Measurements from ENCODE around the gene NET1.

The NET1 gene

GRCh38 chr10:5411941-5412276 lies 448 bp upstream of the NET1 start:
- Histone ChIP-seq H3K9ac (ENCODE audit: low read length) (peak overlapping the region; percentile 67), H3K4me2 (ENCODE audit: low read length) (peak overlapping the region; percentile 94), H2AFZ (ENCODE audit: low read depth, low read length) (peak overlapping the region; percentile 100), H3K9me3 (ENCODE audit: insufficient read depth, low read length) (no peaks in the 10 kb centered on the region), H3K27ac (ENCODE audit: low read length) (no peak overlapping the region), H3K27me3 (ENCODE audit: low read depth, low read length) (no peaks in the 10 kb centered on the region), H3K4me1 (ENCODE audit: low read length) (peaks cover 7% of the 10 kb centered on the region; the same call in 1 of the 2 replicates), H4K20me1 (ENCODE audit: insufficient read depth, low read length) (no peaks in the 10 kb centered on the region), H3K4me3 (ENCODE audit: low read length) (peak overlapping the region; percentile 94), H3K79me2 (ENCODE audit: low read length) (peaks cover 42% of the 10 kb centered on the region), H3K36me3 (replicated peaks; ENCODE audit: low read depth, low read length) (no peaks in the 10 kb centered on the region)
- TF ChIP-seq, protein P1, sequence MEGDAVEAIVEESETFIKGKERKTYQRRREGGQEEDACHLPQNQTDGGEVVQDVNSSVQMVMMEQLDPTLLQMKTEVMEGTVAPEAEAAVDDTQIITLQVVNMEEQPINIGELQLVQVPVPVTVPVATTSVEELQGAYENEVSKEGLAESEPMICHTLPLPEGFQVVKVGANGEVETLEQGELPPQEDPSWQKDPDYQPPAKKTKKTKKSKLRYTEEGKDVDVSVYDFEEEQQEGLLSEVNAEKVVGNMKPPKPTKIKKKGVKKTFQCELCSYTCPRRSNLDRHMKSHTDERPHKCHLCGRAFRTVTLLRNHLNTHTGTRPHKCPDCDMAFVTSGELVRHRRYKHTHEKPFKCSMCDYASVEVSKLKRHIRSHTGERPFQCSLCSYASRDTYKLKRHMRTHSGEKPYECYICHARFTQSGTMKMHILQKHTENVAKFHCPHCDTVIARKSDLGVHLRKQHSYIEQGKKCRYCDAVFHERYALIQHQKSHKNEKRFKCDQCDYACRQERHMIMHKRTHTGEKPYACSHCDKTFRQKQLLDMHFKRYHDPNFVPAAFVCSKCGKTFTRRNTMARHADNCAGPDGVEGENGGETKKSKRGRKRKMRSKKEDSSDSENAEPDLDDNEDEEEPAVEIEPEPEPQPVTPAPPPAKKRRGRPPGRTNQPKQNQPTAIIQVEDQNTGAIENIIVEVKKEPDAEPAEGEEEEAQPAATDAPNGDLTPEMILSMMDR (IDR thresholded peaks at IDR 0.05; ENCODE audit: low read depth, low read length), result no peak
- TF ChIP-seq EZH2phosphoT487 (IDR thresholded peaks at IDR 0.05; ENCODE audit: low read depth), result no peak

DNA sequence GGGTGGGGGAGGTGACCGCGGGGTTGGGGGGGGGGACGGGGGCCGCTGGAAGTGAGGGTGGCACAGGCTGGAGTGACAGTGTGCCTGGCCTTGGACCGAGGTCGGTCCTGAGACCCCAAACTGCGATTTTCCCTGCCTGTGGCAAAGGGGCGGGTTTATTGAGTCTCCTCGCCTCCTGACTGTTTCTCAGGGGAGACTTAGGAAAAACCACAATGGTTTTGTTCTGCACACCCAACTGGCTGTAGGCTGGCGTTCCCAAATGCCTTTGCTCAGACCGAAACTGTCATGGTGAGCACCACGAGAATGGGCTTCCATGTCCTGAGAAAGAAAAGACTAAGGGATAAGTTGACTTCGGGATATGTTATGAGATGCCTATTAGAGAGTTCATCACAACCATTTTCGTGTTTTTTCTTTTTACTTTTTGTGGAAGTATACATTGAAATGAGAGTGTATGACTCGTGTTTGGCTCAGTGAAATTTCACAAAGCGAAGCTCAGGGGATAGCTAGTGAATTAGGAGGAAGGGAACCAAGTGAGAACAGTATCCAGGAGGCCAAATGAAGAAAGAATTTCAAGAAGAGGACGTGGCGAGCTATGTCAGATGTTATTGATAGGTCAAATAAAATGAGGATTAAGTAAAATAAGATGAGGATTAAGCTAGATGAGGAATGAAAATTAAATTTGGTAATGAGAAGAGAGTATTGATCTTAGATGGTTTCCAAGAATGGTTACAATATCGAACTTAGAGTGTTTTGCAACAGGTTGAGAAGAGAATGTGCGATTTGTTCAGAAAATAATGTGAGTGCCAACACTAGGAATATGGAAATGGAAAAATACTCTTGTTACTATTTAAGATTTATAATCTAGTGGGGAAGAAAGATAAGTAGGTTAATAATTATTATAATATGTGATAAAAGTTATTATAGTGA lies 918 bp downstream of the NET1 start:
- Histone ChIP-seq H3K4me3 (ENCODE audit: low read length) (peak overlapping the region; percentile 94), H3K79me2 (ENCODE audit: low read length) (peaks cover 56% of the 10 kb centered on the region), H3K9ac (ENCODE audit: low read length) (peak overlapping the region; percentile 74), H3K27ac (ENCODE audit: low read length) (no peak overlapping the region), H3K27me3 (ENCODE audit: low read depth, low read length) (no peaks in the 10 kb centered on the region), H3K4me2 (ENCODE audit: low read length) (peak overlapping the region; percentile 75), H2AFZ (ENCODE audit: low read depth, low read length) (no peak overlapping the region), H3K4me1 (ENCODE audit: low read length) (peaks cover 7% of the 10 kb centered on the region; the same call in 1 of the 2 replicates), H3K9me3 (ENCODE audit: insufficient read depth, low read length) (0 out of 2 replicates have a peak, but pooled peaks cover 4% of the 10 kb centered on the region), H4K20me1 (ENCODE audit: insufficient read depth, low read length) (no peaks in the 10 kb centered on the region), H3K36me3 (replicated peaks; ENCODE audit: low read depth, low read length) (peaks cover 3% of the 10 kb centered on the region)
- TF ChIP-seq EZH2phosphoT487 (IDR thresholded peaks at IDR 0.05; ENCODE audit: low read depth), result no peak
- TF ChIP-seq, protein P1 (IDR thresholded peaks at IDR 0.05; ENCODE audit: low read depth, low read length), result no peak

DNA sequence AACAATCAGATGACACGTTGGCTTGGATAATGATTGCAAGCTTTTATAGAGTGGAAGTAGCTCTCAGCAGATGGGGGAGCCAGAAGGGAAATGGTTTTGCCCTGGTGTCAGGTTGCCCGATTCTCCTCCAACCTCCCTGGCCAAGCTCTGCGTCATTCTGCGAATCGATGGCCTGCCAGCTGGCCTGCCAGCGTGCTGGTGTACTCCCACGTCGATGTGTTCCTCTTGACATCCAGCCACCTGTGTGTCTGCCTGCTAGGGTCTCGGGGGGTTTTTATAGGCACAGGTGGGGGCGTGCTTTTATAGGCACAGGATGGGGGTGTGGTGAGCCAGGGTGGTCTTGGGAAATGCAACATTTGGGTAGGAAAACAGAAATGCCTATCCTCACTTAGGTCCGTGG lies 4.6 kb downstream of the NET1 start:
- no peak overlapping the region for H2AFZ ChIP-seq (ENCODE audit: low read depth, low read length)
- H3K4me1 ChIP-seq (ENCODE audit: low read length), result peaks cover 4% of the 10 kb centered on the region; the same call in 1 of the 2 replicates
- no peak overlapping the region for H3K9ac ChIP-seq (ENCODE audit: low read length)
- no peaks in the 10 kb centered on the region for H3K27me3 ChIP-seq (ENCODE audit: low read depth, low read length)
- H3K27ac ChIP-seq (ENCODE audit: low read length), result no peak overlapping the region
- no peak overlapping the region for H3K4me2 ChIP-seq (ENCODE audit: low read length)
- H3K36me3 ChIP-seq (replicated peaks; ENCODE audit: low read depth, low read length), result peaks cover 9% of the 10 kb centered on the region
- TF ChIP-seq, protein P1 (IDR thresholded peaks at IDR 0.05; ENCODE audit: low read depth, low read length), result no peak
- no peak for TF ChIP-seq EZH2phosphoT487 (IDR thresholded peaks at IDR 0.05; ENCODE audit: low read depth)
- peaks cover 91% of the 10 kb centered on the region for H3K79me2 ChIP-seq (ENCODE audit: low read length)
- no peak overlapping the region for H3K4me3 ChIP-seq (ENCODE audit: low read length)
- H4K20me1 ChIP-seq (ENCODE audit: insufficient read depth, low read length), result no peaks in the 10 kb centered on the region
- 0 out of 2 replicates have a peak, but pooled peaks cover 10% of the 10 kb centered on the region for H3K9me3 ChIP-seq (ENCODE audit: insufficient read depth, low read length)

GRCh38 chr10:5418584-5418983 lies 6.2 kb downstream of the NET1 start:
- 0 out of 2 replicates have a peak, but pooled peaks cover 10% of the 10 kb centered on the region for H3K9me3 ChIP-seq (ENCODE audit: insufficient read depth, low read length)
- no peak overlapping the region for H3K9ac ChIP-seq (ENCODE audit: low read length)
- TF ChIP-seq, protein P1 (IDR thresholded peaks at IDR 0.05; ENCODE audit: low read depth, low read length), result no peak
- TF ChIP-seq EZH2phosphoT487 (IDR thresholded peaks at IDR 0.05; ENCODE audit: low read depth), result no peak
- no peak overlapping the region for H3K4me2 ChIP-seq (ENCODE audit: low read length)
- H3K27me3 ChIP-seq (ENCODE audit: low read depth, low read length), result no peaks in the 10 kb centered on the region
- peaks cover 9% of the 10 kb centered on the region for H3K36me3 ChIP-seq (replicated peaks; ENCODE audit: low read depth, low read length)
- H4K20me1 ChIP-seq (ENCODE audit: insufficient read depth, low read length), result no peaks in the 10 kb centered on the region
- no peak overlapping the region for H2AFZ ChIP-seq (ENCODE audit: low read depth, low read length)
- H3K4me3 ChIP-seq (ENCODE audit: low read length), result no peak overlapping the region
- peaks cover under 1% of the 10 kb centered on the region; the same call in 1 of the 2 replicates for H3K4me1 ChIP-seq (ENCODE audit: low read length)
- peaks cover 98% of the 10 kb centered on the region for H3K79me2 ChIP-seq (ENCODE audit: low read length)
- no peak overlapping the region for H3K27ac ChIP-seq (ENCODE audit: low read length)
